HG03159 (cell line): ENCODE data around the gene AVL9.
"Not testable (repeated sequence)": the region's sequence is repeated elsewhere in the genome, so short reads cannot be mapped to it uniquely, and the experiment has no call there.

Experiments used
- ATAC-seq: cut with Tn5 transposase; IDR thresholded peaks from one replicate; pipeline ENCODE4 v1.9.1; 2021; ENCODE audit warnings: mild to moderate bottlenecking, moderate library complexity; ENCODE audit not compliant: unreplicated experiment

Gene AVL9

GRCh38 chr7:32586291-32587221, 91.3 kb downstream of the AVL9 start:
- no peak for ATAC-seq

DNA sequence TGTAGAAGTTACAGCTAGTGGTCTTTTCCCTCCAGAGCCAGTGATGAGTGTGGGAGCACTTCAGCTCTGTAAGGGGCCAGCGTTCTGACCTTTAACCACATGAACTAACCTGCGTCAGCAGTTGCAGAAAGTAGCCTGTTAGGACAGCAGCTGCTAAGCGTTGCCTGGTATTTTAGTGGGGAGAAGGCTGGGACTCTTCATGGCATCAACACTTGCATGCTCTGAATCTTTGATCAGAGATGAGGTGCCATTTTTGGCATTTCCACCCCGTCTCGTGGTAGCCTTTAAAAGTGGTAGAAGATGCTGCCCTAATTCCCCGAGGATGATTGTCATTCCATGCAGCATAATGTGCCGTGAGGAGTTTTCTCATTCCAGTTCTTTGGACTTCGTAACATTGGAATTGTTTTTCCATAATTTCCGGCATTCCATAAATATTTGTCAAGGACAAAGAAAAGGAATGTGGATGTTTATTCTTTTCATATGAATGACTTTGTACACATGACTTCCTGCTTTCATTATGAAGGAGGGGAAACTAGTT, 92.2 kb downstream of the AVL9 start:
- ATAC-seq = no peak

- ATAC-seq = no peak
Measured at GRCh38 chr7:32588657-32589056, 93.4 kb downstream of the AVL9 start.

DNA sequence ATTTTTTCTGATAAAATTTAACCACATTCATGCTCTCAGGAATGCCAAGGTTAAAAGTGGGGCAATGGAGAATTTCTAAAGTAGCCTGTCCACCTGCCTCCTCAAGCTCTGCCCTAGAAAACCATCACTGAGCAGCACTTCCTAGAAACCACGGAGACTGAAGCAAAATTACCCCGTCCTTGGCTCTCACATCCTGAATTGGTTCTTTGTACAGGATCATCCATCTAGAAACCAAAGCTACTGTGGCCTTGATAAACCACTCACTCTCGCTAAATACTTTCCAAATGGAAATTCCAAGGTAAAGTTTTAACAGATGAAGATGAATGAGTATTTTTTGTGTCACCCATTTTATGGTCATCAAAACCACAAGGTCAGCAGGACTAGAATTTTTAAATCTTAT, 96.6 kb downstream of the AVL9 start:
- no peak for ATAC-seq

DNA sequence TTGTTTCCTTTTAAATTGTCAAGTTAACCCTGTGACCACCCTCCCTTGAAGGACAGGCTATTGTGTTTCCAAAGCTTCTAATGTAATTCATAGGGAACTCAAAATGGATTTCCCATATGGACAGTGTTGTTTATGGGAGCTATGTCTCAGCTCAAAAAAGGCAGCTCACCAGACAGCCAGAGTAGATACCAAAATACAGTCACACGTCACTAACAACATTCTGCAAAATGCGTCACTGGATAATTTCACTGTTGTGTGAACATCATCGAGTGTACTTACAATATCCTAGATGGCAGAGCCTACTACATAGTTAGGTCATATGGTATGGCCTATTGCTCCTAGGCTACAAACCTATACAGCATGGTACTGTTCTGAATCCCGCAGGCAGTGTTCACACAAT, 97.4 kb downstream of the AVL9 start:
- no peak for ATAC-seq

DNA sequence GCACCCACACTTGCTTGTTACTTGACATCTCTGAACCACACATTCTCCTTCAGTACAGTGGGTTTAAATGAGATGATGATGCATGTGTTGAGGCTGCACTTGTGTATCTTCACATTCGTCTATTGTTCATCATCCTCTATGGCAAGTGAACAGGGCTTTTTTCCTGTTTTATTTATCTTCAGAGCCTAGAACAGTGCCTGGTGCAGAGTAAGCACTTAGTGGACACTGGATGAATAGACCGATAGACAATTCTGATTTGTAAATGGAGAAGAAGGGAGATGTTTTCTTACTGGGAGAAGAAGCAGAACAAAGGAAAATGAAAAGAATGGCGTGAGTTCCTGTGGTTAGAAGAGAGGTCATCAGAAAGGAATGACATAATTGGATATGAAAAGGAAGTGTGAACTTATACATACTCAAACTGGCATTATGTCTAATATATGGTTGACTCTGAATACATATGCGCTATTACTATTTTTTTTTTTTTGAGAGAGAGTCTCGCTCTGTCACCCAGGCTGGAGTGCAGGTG, 99.7 kb downstream of the AVL9 start:
- ATAC-seq = no peak

DNA sequence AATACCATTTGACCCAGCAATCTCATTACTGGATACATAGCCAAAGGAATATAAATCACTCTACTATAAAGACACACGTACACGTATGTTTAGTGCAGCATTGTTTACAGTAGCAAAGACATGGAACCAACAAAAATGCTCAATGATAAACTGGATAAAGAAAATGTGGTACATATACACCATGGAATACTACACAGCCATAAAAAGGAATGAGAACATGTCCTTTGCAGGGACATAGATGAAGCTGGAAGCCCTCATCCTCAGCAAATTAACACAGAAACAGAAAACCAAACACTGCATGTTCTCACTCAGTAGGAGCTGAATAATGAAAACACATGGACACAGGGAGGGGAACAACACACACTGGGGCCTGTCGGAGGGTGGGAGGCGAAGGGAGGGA, 105.9 kb downstream of the AVL9 start:
- ATAC-seq = not testable (repeated sequence)

DNA sequence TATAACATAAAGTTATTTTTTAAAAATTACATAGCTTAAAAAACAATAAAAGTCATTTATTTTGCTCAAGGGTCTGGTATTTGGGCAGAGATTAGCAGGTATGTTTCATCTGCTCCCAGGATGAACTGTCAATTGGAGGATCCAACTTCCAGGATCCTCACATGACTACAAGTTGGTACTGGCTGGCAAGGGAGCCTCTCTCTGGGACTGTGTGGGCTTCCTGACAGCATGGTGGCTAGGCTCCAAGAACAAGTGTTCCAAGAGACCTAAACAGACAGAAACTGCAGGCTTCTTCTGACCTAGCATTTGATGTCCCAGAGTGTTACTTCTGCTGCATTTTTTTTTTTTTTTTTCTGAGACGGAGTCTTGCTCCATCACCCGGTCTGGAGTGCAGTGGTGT, 107.2 kb downstream of the AVL9 start:
- ATAC-seq = no peak

DNA sequence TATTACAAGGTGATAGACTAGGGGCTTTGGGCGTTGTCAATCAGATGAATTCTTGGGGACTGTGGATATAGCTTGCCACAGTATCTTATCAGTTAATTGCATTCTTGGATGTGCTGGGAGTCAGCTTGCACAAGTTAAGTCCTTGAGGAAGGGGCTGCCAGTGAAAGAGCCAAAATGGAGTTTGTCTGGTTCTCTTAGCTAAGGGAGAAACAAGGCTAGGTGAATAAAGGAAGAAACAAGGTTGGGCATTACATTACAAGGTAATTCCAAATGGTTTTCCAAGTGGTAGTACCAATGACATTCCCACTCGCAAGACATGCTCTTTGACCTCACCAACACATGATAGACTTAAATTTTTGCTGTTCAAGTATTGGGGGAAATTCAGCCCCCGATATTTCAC, 108.2 kb downstream of the AVL9 start:
- ATAC-seq = not testable (repeated sequence)

GRCh38 chr7:32604047-32604446, 108.8 kb downstream of the AVL9 start:
- not testable (repeated sequence) for ATAC-seq

- ATAC-seq = no peak
Measured at GRCh38 chr7:32605032-32605431, 109.7 kb downstream of the AVL9 start.

GRCh38 chr7:32609463-32609862, 114.2 kb downstream of the AVL9 start:
- ATAC-seq = no peak

DNA sequence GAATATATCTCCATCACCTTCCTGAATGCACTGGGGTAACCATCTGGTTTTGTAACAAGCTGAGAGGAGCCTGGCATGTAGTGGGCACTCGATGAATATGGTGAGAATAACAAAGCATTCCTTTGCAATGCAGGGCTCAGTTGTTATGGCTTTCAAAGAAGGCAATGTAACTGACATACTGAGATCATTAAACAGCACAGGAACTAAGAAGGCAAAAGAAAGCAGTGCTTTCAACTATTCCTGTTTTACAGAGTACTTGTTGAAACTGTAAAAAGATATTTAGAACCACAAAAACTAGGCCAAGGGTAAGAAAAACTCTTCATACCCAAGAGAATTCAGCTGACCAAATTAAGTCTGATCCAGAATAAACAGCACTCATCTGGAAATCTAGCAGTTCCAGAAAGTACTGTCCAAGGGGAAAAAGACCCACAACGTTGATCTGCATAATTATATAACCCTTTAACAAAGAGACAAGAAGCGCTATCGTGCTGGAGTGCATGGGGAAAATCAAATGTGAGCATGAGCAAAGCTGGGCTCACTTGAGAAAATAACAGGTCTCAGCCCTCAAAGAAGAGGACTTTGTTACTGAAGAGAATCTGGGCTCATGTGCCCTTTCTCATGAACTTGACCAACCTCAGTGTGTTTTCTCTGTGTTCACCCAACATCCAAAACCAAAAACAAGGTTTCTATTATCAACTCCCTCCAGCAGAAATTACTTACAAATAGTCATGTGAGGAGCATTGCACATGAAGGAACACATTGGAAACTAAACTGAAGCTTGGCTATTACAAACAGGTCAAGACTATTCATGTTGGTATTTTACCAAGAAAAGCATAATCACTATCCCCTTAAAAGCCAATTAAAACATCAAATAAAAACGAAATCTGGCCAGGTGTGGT, 116.2 kb downstream of the AVL9 start:
- no peak for ATAC-seq

DNA sequence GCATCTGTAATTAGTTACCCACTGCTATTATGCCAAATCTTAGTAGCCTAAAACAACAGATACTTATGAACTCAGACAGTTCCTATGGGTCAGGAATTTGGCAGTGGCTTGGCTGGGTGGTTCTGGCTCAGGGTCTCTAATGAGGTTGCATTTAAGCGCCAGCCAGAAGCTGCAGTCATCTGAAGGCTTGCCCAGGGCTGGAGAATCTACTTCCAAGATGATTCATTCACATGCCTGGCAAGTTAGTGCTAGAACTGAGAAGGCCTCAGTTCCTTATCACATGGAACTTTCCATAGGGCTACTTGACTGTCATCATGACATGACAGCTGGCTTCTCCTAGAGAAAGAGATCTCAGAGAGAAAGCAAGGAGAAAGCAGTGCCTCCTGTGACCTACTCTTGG, 121.3 kb downstream of the AVL9 start:
- ATAC-seq = no peak

DNA sequence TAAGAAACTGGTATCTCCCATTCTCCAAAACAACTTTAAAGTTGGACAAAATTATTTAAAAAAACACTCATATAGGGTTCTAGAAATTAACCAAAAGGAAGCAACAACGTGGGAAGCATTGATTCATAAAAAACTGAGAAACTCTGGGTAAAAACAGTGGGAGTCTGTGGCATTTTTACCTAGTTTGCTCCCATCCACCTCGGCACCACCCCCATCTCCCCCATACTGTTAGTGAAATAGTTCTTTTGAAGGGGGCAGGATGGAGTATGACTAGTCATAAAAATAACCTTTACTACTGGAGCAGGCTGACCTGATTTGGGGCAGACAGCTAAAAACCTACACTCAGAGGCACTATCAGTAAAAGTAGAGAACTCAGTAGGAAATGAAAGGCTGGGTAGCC, 123.2 kb downstream of the AVL9 start:
- no peak for ATAC-seq

- no peak for ATAC-seq
Measured at GRCh38 chr7:32618987-32619386, 123.7 kb downstream of the AVL9 start.

DNA sequence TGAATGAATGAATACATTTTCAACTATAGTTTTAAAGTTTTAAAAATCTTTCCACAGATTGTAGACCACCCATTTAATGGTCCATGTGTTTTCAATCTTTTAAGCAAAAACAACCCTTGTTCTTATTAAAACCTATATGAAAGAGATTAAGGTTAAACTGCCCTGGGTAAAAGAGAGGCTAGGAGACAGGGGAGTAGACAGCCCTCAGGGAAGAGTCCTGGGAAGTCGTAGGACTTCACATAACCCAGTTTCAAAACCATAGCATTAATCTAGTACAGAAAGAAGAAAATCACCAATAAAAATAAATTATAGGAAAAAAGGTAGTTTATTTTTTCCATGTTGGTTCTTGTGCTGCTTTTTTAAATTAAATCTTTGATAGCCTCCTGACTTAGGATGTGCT, 124.1 kb downstream of the AVL9 start:
- ATAC-seq = not testable (repeated sequence)

DNA sequence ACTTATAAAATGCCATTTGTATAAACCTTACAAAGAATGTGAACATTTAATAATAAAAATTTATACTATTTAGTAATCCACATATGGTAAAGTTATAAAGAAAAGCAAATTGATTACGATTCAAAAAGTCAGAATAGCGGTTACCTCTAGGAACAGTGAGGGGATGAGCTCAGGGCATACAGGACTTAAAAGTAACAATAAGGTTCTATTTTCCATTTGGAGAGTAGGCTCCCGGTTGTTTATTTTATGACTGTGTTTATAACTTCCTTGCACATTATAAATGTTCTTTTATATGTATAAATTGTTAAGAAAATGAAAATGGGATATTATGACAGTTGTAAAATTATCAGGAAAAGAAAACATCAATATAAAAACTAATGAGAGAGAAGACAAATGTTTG, 135.7 kb downstream of the AVL9 start:
- no peak for ATAC-seq

- not testable (repeated sequence) for ATAC-seq
Measured at GRCh38 chr7:32631590-32632497, 136.6 kb downstream of the AVL9 start.

GRCh38 chr7:32633446-32633845, 138.2 kb downstream of the AVL9 start:
- ATAC-seq = not testable (repeated sequence)
